HG03520 (cell line): Measurements from ENCODE around the gene ADCY2.

Source experiments
- ATAC-seq: cut with Tn5 transposase; IDR thresholded peaks from one replicate; pipeline ENCODE4 v1.9.1; 2021; ENCODE audit warnings: mild to moderate bottlenecking, moderate library complexity; ENCODE audit not compliant: unreplicated experiment

ADCY2 gene

GRCh38 chr5:7770436-7770835 lies 374.5 kb downstream of the ADCY2 start:
- ATAC-seq, result no peak

DNA sequence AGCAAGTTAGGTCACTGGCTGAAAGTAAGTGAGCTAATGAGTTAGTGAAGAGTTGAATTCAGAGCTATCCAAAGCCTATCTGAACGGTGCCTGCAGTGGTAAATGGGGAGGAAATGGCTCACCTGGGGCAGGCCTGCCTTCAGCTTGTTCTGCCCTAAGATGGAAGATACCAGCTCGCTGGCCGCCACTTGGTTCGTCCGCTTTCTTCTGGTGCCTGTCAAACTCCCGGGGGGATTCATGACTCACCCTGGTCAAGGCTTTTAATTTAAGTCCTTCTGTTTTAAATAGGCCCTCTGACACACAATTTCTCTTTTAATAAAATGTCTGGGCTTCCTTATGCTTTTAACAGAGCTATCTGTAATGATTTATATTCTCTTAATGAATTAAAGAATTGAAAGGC lies 376.2 kb downstream of the ADCY2 start:
- no peak for ATAC-seq

DNA sequence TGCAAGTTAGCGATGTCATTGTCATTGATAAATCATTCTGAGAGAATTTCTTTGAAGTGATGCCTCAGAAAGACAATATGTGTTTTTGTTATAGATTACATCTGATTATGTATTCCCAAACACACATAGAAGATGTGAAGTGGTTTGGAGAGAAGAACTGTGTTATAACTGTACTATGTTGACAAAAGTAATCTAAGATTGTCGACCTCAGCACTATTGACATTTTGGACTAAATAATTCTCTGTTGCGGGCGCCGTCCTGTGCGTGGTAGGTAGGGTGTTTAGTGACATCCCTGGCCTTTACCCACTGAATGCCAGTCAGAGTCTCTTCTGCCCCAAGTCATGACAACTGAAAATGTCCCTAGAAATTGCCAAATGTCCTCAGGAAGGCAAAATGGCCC lies 377.2 kb downstream of the ADCY2 start:
- ATAC-seq, result no peak

DNA sequence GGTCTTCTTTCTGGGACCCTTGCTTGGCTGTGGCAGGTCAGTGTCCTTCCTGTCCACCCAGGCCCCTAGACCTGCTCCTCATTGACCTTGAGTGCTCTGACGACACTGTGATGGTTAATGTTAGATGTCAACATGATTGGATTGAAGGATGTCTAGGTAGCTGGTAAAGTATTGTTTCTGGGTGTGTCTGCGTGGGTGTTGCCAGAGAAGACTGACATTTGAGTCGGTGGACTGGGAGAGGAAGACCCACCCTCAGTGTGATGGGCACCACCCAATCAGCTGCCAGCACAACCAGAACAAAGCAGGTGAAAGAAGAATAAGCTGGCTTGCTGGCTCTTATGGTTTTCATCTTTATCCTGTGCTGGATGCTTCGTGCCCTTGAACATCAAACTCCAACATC lies 380.5 kb downstream of the ADCY2 start:
- ATAC-seq, result no peak

- ATAC-seq, result no peak
These were observed 383.4 kb downstream of the ADCY2 start for GRCh38 chr5:7779019-7780005.

GRCh38 chr5:7781899-7782298 lies 386.0 kb downstream of the ADCY2 start:
- no peak for ATAC-seq

- ATAC-seq, result no peak
These were observed 388.9 kb downstream of the ADCY2 start for GRCh38 chr5:7784683-7785380.

- no peak for ATAC-seq
These were observed 391.8 kb downstream of the ADCY2 start for GRCh38 chr5:7787770-7788169.

GRCh38 chr5:7789567-7789966 lies 393.6 kb downstream of the ADCY2 start:
- ATAC-seq, result no peak

GRCh38 chr5:7793895-7794294 lies 398.0 kb downstream of the ADCY2 start:
- ATAC-seq, result peak; percentile 27

GRCh38 chr5:7794311-7794710 lies 398.4 kb downstream of the ADCY2 start:
- peak; percentile 85 for ATAC-seq

- peak; percentile 34 for ATAC-seq
These were observed 398.9 kb downstream of the ADCY2 start for GRCh38 chr5:7794823-7795222.

GRCh38 chr5:7795306-7795705 lies 399.4 kb downstream of the ADCY2 start:
- ATAC-seq, result no peak

DNA sequence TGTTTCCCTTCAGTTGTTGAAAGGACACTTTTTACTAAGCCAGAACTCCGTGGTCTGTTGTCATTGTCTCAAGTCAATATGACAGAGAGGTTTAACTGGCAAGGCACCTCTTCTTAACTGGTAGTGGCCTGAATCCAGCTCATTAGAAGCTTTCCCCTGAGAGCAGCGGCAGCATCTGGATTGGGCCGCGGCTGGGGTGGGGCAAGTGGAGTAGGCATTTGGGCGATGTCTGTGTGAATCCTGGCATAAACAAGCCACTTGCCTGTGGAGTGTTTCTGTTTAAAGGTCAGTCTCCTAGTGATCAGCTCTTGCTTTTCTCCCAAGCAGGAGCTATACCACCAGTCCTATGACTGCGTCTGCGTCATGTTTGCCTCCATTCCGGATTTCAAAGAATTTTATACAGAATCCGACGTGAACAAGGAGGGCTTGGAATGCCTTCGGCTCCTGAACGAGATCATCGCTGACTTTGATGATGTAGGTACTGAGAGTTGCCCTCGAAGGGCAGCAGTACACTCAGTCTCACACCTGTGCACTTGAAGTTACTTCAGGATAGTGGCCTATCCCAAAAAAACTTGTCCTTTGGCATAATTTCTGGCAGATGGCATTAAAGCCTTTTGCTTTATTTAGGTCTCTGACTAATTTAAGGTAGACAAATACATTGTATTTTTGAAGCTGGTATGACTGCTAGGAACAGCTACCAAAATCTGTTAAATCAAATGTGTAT lies 406.1 kb downstream of the ADCY2 start:
- no peak for ATAC-seq

DNA sequence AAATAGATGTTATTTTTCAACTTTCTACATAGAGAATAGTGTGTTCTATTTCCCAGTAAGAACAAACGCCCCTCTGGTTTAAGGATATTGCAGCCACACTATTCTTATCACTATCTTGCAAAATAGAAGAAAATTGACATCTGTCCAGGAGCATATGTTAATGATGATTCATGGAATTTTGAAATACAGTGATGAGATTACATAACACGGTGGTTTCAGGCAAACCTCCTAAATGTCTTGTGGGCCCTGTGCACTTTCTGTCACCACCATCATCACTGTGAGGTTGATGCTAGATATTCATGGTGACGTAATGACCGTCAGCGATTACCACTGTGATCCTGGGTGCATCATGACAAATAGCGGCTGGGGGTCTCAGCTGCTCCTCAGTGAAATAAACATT lies 406.9 kb downstream of the ADCY2 start:
- ATAC-seq, result no peak

GRCh38 chr5:7803937-7804336 lies 408.0 kb downstream of the ADCY2 start:
- ATAC-seq, result no peak

DNA sequence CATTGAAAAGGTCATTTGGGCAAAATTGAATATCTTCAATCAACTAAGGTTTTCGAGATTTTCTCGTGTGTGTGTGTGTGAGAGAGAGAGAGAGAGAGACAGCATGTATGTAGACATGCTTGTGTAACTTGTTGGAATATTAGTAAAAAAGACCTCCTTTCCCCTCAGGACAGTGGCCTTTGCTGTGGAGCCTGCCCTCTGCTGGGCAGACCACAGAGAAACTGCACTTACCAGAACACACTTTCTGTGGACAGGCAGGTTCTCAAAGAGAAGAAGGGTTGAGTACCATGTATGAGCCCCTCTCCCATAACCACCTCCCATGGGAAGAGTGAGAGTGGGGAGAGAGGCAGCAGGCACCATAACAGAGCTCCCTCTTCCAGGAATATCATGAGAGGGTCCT lies 409.4 kb downstream of the ADCY2 start:
- no peak for ATAC-seq

DNA sequence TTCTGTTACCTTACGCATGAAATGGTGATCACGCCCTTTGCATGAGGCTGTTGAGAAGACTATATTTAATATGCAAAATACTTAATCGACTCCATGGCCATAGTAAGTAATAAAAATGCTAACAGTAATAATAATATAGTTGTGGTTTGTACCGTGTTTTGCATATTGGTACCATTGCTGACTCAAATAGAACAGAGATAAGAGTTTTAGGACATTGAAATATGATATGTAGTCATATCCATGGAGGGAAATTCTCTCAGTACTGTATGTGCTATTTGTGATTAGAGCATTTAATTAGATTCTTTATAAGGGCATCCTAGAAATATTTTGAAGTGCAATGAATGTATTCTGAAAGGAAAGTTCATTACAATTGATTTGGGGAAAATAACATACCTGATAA lies 413.1 kb downstream of the ADCY2 start:
- ATAC-seq, result no peak

DNA sequence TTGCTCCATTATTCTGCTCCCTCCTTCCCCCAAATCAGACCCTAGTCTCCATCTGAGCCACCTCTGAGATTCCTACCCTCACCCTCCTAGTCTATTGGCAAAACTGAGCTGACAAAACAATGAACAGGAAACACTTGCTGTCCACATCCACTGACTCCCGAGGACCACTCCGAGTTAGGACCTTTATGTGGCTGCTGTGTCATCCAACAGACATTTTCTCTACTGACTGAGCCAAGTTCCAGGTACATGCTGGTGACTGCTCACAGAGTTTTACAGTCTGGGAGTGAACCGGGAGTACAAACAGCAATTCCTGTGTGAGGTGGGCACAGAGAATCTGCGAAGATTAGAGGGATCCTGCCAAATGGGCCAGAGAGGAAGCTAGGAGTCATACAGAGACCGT lies 415.8 kb downstream of the ADCY2 start:
- no peak for ATAC-seq

DNA sequence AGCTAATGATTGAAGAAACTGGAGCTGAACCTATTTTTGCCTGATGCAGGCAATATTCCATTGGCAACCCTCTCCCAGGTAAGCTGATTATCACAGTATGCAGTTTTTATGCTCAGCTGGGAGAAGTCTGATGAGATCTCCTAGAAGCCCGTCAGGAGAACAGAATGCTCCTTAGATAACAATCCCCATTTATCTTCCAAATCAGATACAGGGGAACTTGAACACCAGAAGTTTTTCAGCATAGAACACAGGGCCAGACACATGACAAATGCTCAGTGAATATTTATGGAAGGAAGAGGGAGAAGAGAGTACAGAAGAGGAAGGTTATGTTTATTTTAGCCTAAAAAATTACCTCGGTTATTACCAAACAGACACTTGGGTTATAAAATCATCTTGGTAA lies 417.1 kb downstream of the ADCY2 start:
- ATAC-seq, result no peak

GRCh38 chr5:7813576-7813975 lies 417.6 kb downstream of the ADCY2 start:
- no peak for ATAC-seq
